Measurements from ENCODE around the gene TMEM192.
"Not testable (repeated sequence)": the region's sequence is repeated elsewhere in the genome, so short reads cannot be mapped to it uniquely, and the experiment has no call there.

The TMEM192 gene
- 14.5 to 96.6 (median 75.2) reads per million in 18 experiments for total RNA-seq

- DNase-seq, result peak; percentile 90 to 93
These were observed at the start of gene TMEM192 for GRCh38 chr4:165112368-165113121. TSS of gene TMEM192 (minus strand) at chr4:165112860. CDS start at chr4:165112773, 87 bp downstream.

- no peak for DNase-seq
These were observed 46.1 kb upstream of the TMEM192 start for GRCh38 chr4:165158762-165159161.

GRCh38 chr4:165156906-165157305 lies 44.2 kb upstream of the TMEM192 start:
- DNase-seq, result no peak

GRCh38 chr4:165154482-165154881 lies 41.8 kb upstream of the TMEM192 start:
- no peak for DNase-seq

- no peak for DNase-seq
These were observed 39.9 kb upstream of the TMEM192 start for GRCh38 chr4:165152527-165152926.

- DNase-seq, result no peak
These were observed 39.1 kb upstream of the TMEM192 start for GRCh38 chr4:165151734-165152133.

GRCh38 chr4:165150545-165150944 lies 37.9 kb upstream of the TMEM192 start:
- DNase-seq, result no peak

GRCh38 chr4:165138843-165139242 lies 26.2 kb upstream of the TMEM192 start:
- DNase-seq, result no peak

- DNase-seq, result no peak
These were observed 24.5 kb upstream of the TMEM192 start for GRCh38 chr4:165137205-165137604.

- no peak for DNase-seq
These were observed 23.9 kb upstream of the TMEM192 start for GRCh38 chr4:165136529-165136928.

- DNase-seq, result peak; percentile 79 to 95
These were observed 20.5 kb upstream of the TMEM192 start for GRCh38 chr4:165133150-165133549.

- DNase-seq, result peak; percentile 78 to 91
These were observed 18.7 kb upstream of the TMEM192 start for GRCh38 chr4:165131247-165131832.

GRCh38 chr4:165129924-165130323 lies 17.3 kb upstream of the TMEM192 start:
- peak in 1 of 2 donors; percentile 10 for DNase-seq

- DNase-seq, result not testable (repeated sequence)
These were observed 13.3 kb upstream of the TMEM192 start for GRCh38 chr4:165125869-165126499.

- peak in 1 of 2 donors; percentile 10 for DNase-seq
These were observed 11.8 kb upstream of the TMEM192 start for GRCh38 chr4:165124488-165124887.

GRCh38 chr4:165118256-165118909 lies 5.7 kb upstream of the TMEM192 start:
- DNase-seq, result no peak

- DNase-seq, result no peak
These were observed 2.6 kb upstream of the TMEM192 start for GRCh38 chr4:165115301-165115700.

- DNase-seq, result no peak
These were observed 723 bp downstream of the TMEM192 start for GRCh38 chr4:165111906-165112367.

- DNase-seq, result no peak
These were observed 6.1 kb downstream of the TMEM192 start for GRCh38 chr4:165106518-165106917.

GRCh38 chr4:165101641-165102040 lies 11.0 kb downstream of the TMEM192 start:
- DNase-seq, result no peak

GRCh38 chr4:165096776-165097175 lies 15.9 kb downstream of the TMEM192 start:
- no peak for DNase-seq

- DNase-seq, result no peak
These were observed 17.4 kb downstream of the TMEM192 start for GRCh38 chr4:165095291-165095690.

- no peak for DNase-seq
These were observed 17.8 kb downstream of the TMEM192 start for GRCh38 chr4:165094873-165095272.

Measured in inflammatory macrophage (primary cell).